Body of pancreas (tissue), 4 donors: ENCODE measurements around the gene ORAI1. TPM values are rescaled to one million over a fixed set of nuclear protein-coding genes. Genes with fewer than 3 reads are reported as not detected.

ENCODE experiments used
- ATAC-seq: fragments of 150-250 bp; one replicate; pipeline ENCODE4 v1.9.1; 2016
- DNase-seq, 4 donors: peaks; one replicate each; pipeline ENCODE4 v3.0.0-alpha.2; 2019
- H3K27ac ChIP-seq, 4 donors: fragments of 200-600 bp; sonication (generic); 1 replicate in 3 of 4; 2 replicates in 1 of 4; pipeline versions ENCODE4 v1.5.1 to v1.6.1; 2016 to 2019; ENCODE audit warnings: mild to moderate bottlenecking in 1 of 4, mixed read lengths in 1 of 4, moderate library complexity in 1 of 4
- H3K27me3 ChIP-seq, 2 donors: fragments of 200-600 bp; sonication (generic); one replicate each; pipeline ENCODE4 v1.6.0; 2016; ENCODE audit warnings: mild to moderate bottlenecking in 1 of 2
- H3K36me3 ChIP-seq, 2 donors: fragments of 200-600 bp; sonication (generic); replicated peaks in 1 of 2; 2 replicates each; pipeline ENCODE4 v1.5.1; 2016; ENCODE audit warnings: low read depth in 2 of 2; ENCODE audit not compliant: insufficient read depth in 1 of 2
- H3K4me1 ChIP-seq: fragments of 200-600 bp; sonication (generic); one replicate; pipeline ENCODE4 v1.6.0; 2016
- H3K4me3 ChIP-seq, 2 donors: fragments of 200-600 bp; sonication (generic); 1 replicate in 1 of 2; 2 replicates in 1 of 2; pipeline ENCODE4 v1.5.1; 2016 to 2019
- H3K9me3 ChIP-seq, 3 donors: fragments of 200-600 bp; sonication (generic); 1 replicate in 2 of 3; 2 replicates in 1 of 3; pipeline ENCODE4 v1.5.1; 2016
- CTCF ChIP-seq, 7 experiments: fragments of 450-650 bp in 4 of 7; fragments of 200-600 bp in 3 of 7; sonication (generic) in 3 of 7; IDR thresholded peaks; one replicate each; pipeline ENCODE4 v1.5.1; 2016 to 2019; ENCODE audit warnings: antibody characterized with exemption in 7 of 7
- POLR2A ChIP-seq, 3 donors: fragments of 450-650 bp; IDR thresholded peaks; one replicate each; pipeline ENCODE4 v1.6.1; 2016; ENCODE audit warnings: antibody characterized with exemption in 3 of 3, mild to moderate bottlenecking in 2 of 3
- WGBS, 2 donors: methylation state at CpG; one replicate each; pipeline ENCODE4 v1.1.5; 2017; 5-methylcytosine and 5-hydroxymethylcytosine counted together
- intact Hi-C: fragments of 100-400 bp; cut with DNase I; formaldehyde crosslinking; loops from one replicate; pipeline ENCODE4 v1.15.1; 2023
- total RNA-seq, 2 donors: library from RNA; depleted of rRNA; stranded (reverse); fragments of >200 nt; gene quantifications; one replicate each; pipeline ENCODE4 v1.1.0, GENCODE V29; 2016

The ORAI1 gene
- total RNA-seq, result 1 to 10 TPM in 1 of 2 donors, under 1 TPM in 1; 0.66 to 3.9 TPM

- Histone ChIP-seq H3K36me3 (no peaks in the 10 kb centered on the region), H3K27me3 (no peaks in the 10 kb centered on the region), H3K27ac (peak within 1 kb of the TSS; percentile 76 to 96 (median 93)), H3K4me1 (peaks cover 36% of the 10 kb centered on the region), H3K9me3 (no peaks in the 10 kb centered on the region), H3K4me3 (peak within 1 kb of the TSS; percentile 56 to 59)
- ATAC-seq, result peak; percentile 89
- TF ChIP-seq POLR2A (IDR thresholded peaks at IDR 0.05), result peak; percentile 41 to 58 (median 47)
- TF ChIP-seq CTCF (IDR thresholded peaks at IDR 0.05), result peak in 3 of 7 experiments; percentile 7 to 47 (median 33)
- 1% methylated on average over 24 to 84 of the region's 92 CpGs for WGBS, 2 donors
- intact Hi-C loops, result loop anchor here (10.0 kb wide), 2 partner anchors 51 to 59 kb away; no protein-coding TSS in a partner anchor
- peak; percentile 97 to 99 (median 98) for DNase-seq
Observed at GRCh38 chr12:121626087-121626852, at the start of gene ORAI1. Gene ORAI1, plus strand, starts transcription at chr12:121626530.

- peak overlapping the region in 1 of 4 donors; percentile 3 for H3K27ac ChIP-seq
- peaks cover 32% of the 10 kb centered on the region for H3K4me1 ChIP-seq
- no peak overlapping the region for H3K4me3 ChIP-seq
- ATAC-seq (no peak), DNase-seq (no peak)
- intact Hi-C loops, result loop anchor here (10.0 kb wide), 1 partner anchor 48 kb away; the partner anchor contains the start of gene ORAI1
- TF ChIP-seq POLR2A (IDR thresholded peaks at IDR 0.05) (no peak), CTCF (IDR thresholded peaks at IDR 0.05) (no peak)
- 50 to 58% methylated on average over 3 to 4 of the region's 4 CpGs for WGBS, 2 donors
- no peaks in the 10 kb centered on the region for H3K9me3 ChIP-seq
- H3K36me3 ChIP-seq, result no peaks in the 10 kb centered on the region
- no peaks in the 10 kb centered on the region for H3K27me3 ChIP-seq
Observed at GRCh38 chr12:121576851-121577391, 49.4 kb upstream of the ORAI1 start.

DNA sequence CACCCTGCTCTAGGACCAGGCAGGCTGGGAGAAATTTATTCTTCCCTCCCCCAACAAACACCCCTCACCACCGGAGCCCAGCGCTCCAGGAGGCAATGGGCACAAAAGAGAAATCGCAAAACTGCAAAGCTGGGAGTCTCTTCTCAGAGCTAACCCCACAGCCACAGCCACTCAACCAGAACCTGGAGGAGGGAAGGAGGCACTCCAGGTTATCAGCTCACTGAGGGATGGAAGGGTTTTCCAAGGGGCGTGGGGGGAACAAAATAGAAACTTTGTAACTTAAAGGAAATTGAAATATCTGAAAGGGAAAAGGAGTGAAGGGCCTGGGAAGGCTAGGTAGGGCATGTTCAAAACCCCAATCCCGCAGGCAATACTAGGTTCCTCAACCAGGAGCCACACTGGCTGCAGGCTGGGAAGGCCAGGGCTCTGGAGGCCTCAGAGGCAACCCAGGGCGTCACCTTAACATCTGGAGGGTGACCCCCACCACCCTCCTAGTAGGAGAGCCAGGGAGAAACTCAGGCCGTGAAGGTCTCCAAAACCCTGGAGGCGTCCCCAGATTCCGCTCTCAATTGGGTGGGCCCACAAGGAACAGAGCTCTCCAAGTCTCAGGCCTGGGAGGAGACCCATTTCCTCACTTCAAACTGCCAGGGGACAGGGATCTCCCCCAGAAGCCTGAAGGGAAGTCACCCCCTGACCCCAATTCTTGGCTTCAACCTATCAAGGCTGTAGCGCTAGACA, 48.7 kb upstream of the ORAI1 start:
- TF ChIP-seq POLR2A (IDR thresholded peaks at IDR 0.05) (no peak), CTCF (IDR thresholded peaks at IDR 0.05) (no peak)
- no peaks in the 10 kb centered on the region for H3K9me3 ChIP-seq
- H3K4me1 ChIP-seq, result peaks cover 39% of the 10 kb centered on the region
- intact Hi-C loops, result loop anchor here (10.0 kb wide), 1 partner anchor 47 kb away; the partner anchor contains the start of gene ORAI1
- no peaks in the 10 kb centered on the region for H3K36me3 ChIP-seq
- H3K4me3 ChIP-seq, result no peak overlapping the region
- peak overlapping the region in 1 of 4 donors; percentile 3 for H3K27ac ChIP-seq
- WGBS, 2 donors, result 84 to 92% methylated on average over 9 to 10 of the region's 10 CpGs
- ATAC-seq (no peak), DNase-seq (no peak)
- H3K27me3 ChIP-seq, result no peaks in the 10 kb centered on the region

GRCh38 chr12:121578230-121579189, 47.8 kb upstream of the ORAI1 start:
- H3K36me3 ChIP-seq, result no peaks in the 10 kb centered on the region
- no peaks in the 10 kb centered on the region for H3K9me3 ChIP-seq
- WGBS, 2 donors, result 32 to 39% methylated on average over 12 to 42 of the region's 77 CpGs
- H3K4me1 ChIP-seq, result peaks cover 44% of the 10 kb centered on the region
- H3K4me3 ChIP-seq, result peak overlapping the region; percentile 49 to 61
- TF ChIP-seq CTCF (IDR thresholded peaks at IDR 0.05) (peak in 1 of 7 experiments; percentile 7), POLR2A (IDR thresholded peaks at IDR 0.05) (no peak)
- DNase-seq (peak in 3 of 4 donors; percentile 24 to 26 (median 25)), ATAC-seq (no peak)
- no peaks in the 10 kb centered on the region for H3K27me3 ChIP-seq
- intact Hi-C loops, result loop anchor here (10.0 kb wide), 1 partner anchor 46 kb away; the partner anchor contains the start of gene ORAI1
- H3K27ac ChIP-seq, result peak overlapping the region in 3 of 4 donors; percentile 65 to 85 (median 67)
